ENCODE results near the gene PLXNA4.
"Not testable (repeated sequence)": the region's sequence is repeated elsewhere in the genome, so short reads cannot be mapped to it uniquely, and the experiment has no call there.

DNA sequence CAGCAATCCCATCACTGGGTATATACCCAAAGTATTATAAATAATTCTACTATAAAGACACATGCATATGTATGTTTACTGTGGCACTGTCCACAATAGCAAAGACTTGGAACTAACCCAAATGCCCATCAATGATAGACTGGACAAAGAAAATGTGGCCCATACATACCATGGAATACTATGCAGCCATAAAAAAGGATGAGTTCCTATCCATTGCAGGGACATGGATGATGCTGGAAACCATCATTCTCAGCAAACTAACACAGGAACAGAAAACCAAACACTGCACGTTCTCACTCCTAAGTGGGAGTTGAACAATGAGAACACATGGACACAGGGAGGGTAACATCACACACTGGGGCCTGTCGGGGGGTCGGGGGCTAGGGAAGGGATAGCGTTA, 186.2 kb downstream of the PLXNA4 start:
- TF ChIP-seq SP7, ZNF660 (tag by site-specific recombination; IDR thresholded peaks at IDR 0.05): not testable (repeated sequence)
- TF ChIP-seq, protein P1, sequence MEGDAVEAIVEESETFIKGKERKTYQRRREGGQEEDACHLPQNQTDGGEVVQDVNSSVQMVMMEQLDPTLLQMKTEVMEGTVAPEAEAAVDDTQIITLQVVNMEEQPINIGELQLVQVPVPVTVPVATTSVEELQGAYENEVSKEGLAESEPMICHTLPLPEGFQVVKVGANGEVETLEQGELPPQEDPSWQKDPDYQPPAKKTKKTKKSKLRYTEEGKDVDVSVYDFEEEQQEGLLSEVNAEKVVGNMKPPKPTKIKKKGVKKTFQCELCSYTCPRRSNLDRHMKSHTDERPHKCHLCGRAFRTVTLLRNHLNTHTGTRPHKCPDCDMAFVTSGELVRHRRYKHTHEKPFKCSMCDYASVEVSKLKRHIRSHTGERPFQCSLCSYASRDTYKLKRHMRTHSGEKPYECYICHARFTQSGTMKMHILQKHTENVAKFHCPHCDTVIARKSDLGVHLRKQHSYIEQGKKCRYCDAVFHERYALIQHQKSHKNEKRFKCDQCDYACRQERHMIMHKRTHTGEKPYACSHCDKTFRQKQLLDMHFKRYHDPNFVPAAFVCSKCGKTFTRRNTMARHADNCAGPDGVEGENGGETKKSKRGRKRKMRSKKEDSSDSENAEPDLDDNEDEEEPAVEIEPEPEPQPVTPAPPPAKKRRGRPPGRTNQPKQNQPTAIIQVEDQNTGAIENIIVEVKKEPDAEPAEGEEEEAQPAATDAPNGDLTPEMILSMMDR (tag by site-specific recombination; IDR thresholded peaks at IDR 0.05): not testable (repeated sequence)
- TF ChIP-seq, protein P2, sequence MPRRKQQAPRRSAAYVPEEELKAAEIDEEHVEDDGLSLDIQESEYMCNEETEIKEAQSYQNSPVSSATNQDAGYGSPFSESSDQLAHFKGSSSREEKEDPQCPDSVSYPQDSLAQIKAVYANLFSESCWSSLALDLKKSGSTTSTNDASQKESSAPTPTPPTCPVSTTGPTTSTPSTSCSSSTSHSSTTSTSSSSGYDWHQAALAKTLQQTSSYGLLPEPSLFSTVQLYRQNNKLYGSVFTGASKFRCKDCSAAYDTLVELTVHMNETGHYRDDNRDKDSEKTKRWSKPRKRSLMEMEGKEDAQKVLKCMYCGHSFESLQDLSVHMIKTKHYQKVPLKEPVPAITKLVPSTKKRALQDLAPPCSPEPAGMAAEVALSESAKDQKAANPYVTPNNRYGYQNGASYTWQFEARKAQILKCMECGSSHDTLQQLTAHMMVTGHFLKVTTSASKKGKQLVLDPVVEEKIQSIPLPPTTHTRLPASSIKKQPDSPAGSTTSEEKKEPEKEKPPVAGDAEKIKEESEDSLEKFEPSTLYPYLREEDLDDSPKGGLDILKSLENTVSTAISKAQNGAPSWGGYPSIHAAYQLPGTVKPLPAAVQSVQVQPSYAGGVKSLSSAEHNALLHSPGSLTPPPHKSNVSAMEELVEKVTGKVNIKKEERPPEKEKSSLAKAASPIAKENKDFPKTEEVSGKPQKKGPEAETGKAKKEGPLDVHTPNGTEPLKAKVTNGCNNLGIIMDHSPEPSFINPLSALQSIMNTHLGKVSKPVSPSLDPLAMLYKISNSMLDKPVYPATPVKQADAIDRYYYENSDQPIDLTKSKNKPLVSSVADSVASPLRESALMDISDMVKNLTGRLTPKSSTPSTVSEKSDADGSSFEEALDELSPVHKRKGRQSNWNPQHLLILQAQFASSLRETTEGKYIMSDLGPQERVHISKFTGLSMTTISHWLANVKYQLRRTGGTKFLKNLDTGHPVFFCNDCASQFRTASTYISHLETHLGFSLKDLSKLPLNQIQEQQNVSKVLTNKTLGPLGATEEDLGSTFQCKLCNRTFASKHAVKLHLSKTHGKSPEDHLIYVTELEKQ (tag by site-specific recombination; IDR thresholded peaks at IDR 0.05; ENCODE audit: borderline replicate concordance): not testable (repeated sequence)
- TF ChIP-seq, protein P3, sequence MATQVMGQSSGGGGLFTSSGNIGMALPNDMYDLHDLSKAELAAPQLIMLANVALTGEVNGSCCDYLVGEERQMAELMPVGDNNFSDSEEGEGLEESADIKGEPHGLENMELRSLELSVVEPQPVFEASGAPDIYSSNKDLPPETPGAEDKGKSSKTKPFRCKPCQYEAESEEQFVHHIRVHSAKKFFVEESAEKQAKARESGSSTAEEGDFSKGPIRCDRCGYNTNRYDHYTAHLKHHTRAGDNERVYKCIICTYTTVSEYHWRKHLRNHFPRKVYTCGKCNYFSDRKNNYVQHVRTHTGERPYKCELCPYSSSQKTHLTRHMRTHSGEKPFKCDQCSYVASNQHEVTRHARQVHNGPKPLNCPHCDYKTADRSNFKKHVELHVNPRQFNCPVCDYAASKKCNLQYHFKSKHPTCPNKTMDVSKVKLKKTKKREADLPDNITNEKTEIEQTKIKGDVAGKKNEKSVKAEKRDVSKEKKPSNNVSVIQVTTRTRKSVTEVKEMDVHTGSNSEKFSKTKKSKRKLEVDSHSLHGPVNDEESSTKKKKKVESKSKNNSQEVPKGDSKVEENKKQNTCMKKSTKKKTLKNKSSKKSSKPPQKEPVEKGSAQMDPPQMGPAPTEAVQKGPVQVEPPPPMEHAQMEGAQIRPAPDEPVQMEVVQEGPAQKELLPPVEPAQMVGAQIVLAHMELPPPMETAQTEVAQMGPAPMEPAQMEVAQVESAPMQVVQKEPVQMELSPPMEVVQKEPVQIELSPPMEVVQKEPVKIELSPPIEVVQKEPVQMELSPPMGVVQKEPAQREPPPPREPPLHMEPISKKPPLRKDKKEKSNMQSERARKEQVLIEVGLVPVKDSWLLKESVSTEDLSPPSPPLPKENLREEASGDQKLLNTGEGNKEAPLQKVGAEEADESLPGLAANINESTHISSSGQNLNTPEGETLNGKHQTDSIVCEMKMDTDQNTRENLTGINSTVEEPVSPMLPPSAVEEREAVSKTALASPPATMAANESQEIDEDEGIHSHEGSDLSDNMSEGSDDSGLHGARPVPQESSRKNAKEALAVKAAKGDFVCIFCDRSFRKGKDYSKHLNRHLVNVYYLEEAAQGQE (tag by site-specific recombination; IDR thresholded peaks at IDR 0.05): not testable (repeated sequence)

All from HEK293 (cell line).